ENCODE results near the gene DCP2.
"Not testable (repeated sequence)": the region's sequence is repeated elsewhere in the genome, so short reads cannot be mapped to it uniquely, and the experiment has no call there.

The DCP2 gene

DNA sequence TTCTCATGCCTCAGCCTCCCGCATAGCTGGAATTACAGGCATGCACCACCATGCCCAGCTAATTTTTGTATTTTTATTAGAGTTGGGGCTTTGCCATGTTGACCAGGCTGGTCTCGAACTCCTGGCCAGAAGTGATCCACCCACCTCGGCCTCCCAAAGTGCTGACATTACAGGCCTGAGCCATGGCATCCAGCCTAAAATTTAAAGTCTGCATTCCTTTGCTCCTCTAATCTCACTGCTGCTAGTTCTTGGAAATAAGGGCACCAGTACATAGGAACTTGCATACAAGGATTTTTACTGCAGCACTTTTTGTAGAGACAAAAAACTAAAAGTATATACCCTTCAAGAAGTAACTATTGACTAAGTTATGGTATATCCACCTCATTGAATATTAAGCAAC, 20.0 kb upstream of the DCP2 start:
- Histone ChIP-seq H3K4me2 (ENCODE audit: low read length, poor library complexity, severe bottlenecking) (no peak overlapping the region), H3K4me1 (ENCODE audit: control insufficient read depth, insufficient read depth, low read depth, low read length) (peaks cover 5% of the 10 kb centered on the region), H3K36me3 (ENCODE audit: control insufficient read depth in 1 of 2, insufficient read depth in 2 of 2, low read depth in 1 of 2, low read length in 2 of 2) (no peaks in the 10 kb centered on the region), H2BK15ac (ENCODE audit: low read depth, poor library complexity, severe bottlenecking) (no peak overlapping the region), H2AK5ac (ENCODE audit: low read length, severe bottlenecking) (no peak overlapping the region), H3K14ac (ENCODE audit: low read length in 2 of 2) (no peak overlapping the region), H2BK120ac (ENCODE audit: low read depth, low read length) (no peak overlapping the region), H3K79me1 (replicated peaks; ENCODE audit: low read length, poor library complexity, severe bottlenecking) (no peaks in the 10 kb centered on the region), H4K8ac (ENCODE audit: low read length) (no peak overlapping the region), H3K9me3 (ENCODE audit: control insufficient read depth, low read length) (no peaks in the 10 kb centered on the region), H4K91ac (ENCODE audit: low read length) (no peak overlapping the region), H2BK12ac (ENCODE audit: low read length in 2 of 2) (no peak overlapping the region), H3K27ac (ENCODE audit: low read length, poor library complexity, severe bottlenecking) (no peak overlapping the region), H3K18ac (ENCODE audit: low read depth in 1 of 2, low read length in 2 of 2) (no peak overlapping the region), H3K23ac (ENCODE audit: low read length in 2 of 2) (no peak overlapping the region), H2AFZ (ENCODE audit: low read depth, low read length) (no peak overlapping the region), H3K27me3 (ENCODE audit: control insufficient read depth in 1 of 2, insufficient read depth in 1 of 2, low read length in 2 of 2) (no peaks in the 10 kb centered on the region), H3K4ac (ENCODE audit: low read depth in 1 of 2, low read length in 2 of 2) (no peak overlapping the region), H3K4me3 (ENCODE audit: insufficient read depth in 1 of 2, low read depth in 1 of 2, low read length in 2 of 2) (no peak overlapping the region), H3K9ac (ENCODE audit: low read length) (no peak overlapping the region), H2BK5ac (ENCODE audit: low read depth, low read length, poor library complexity, severe bottlenecking) (no peak overlapping the region)
- no peak for DNase-seq
- 96% methylated on average over 3 of the region's 3 CpGs for WGBS

DNA sequence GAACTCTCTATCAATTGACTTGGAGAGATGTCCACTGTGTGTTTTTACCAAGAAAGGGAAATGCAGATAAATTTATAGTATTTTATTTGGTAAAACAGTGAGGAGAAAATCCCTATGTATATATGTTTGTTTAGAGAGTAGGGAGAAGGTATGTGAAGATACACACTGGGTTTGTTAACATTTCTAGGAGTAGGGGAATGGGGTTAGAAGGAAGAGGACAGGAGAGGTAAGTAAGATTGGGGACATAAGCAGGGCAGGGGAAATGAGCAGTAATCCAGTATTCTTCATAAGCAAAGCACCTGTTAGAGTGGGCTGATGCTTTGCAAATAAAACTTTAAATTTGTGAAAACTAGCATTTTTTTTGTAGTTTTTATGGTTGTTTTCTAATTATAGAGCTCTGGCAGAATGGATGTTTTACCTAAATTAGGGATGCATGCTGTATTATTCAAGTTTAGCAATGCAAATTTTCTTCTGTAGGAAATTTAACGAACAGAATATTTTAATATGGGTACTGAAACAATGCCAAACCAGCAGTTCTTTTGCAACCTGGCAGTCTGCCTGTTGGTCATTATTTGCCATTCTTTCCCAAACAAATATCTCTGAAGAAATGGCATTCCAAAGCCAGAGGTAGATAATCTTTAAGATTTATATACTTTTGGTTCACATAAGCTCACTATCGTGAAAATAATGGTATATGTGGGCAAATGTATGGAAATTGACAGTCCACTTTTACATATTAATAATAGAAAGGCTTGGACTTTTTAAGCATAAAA, 19.4 kb upstream of the DCP2 start:
- Histone ChIP-seq H2BK120ac (ENCODE audit: low read depth, low read length) (no peak overlapping the region), H2AFZ (ENCODE audit: low read depth, low read length) (no peak overlapping the region), H3K27me3 (ENCODE audit: control insufficient read depth in 1 of 2, insufficient read depth in 1 of 2, low read length in 2 of 2) (no peaks in the 10 kb centered on the region), H2BK5ac (ENCODE audit: low read depth, low read length, poor library complexity, severe bottlenecking) (no peak overlapping the region), H3K23ac (ENCODE audit: low read length in 2 of 2) (no peak overlapping the region), H2BK15ac (ENCODE audit: low read depth, poor library complexity, severe bottlenecking) (no peak overlapping the region), H3K9ac (ENCODE audit: low read length) (no peak overlapping the region), H2AK5ac (ENCODE audit: low read length, severe bottlenecking) (no peak overlapping the region), H4K8ac (ENCODE audit: low read length) (no peak overlapping the region), H3K27ac (ENCODE audit: low read length, poor library complexity, severe bottlenecking) (no peak overlapping the region), H3K4ac (ENCODE audit: low read depth in 1 of 2, low read length in 2 of 2) (no peak overlapping the region), H3K9me3 (ENCODE audit: control insufficient read depth, low read length) (no peaks in the 10 kb centered on the region), H3K4me2 (ENCODE audit: low read length, poor library complexity, severe bottlenecking) (no peak overlapping the region), H2BK12ac (ENCODE audit: low read length in 2 of 2) (no peak overlapping the region), H3K4me3 (ENCODE audit: insufficient read depth in 1 of 2, low read depth in 1 of 2, low read length in 2 of 2) (no peak overlapping the region), H3K18ac (ENCODE audit: low read depth in 1 of 2, low read length in 2 of 2) (no peak overlapping the region), H3K4me1 (ENCODE audit: control insufficient read depth, insufficient read depth, low read depth, low read length) (peaks cover 5% of the 10 kb centered on the region), H3K36me3 (ENCODE audit: control insufficient read depth in 1 of 2, insufficient read depth in 2 of 2, low read depth in 1 of 2, low read length in 2 of 2) (no peaks in the 10 kb centered on the region), H3K79me1 (replicated peaks; ENCODE audit: low read length, poor library complexity, severe bottlenecking) (no peaks in the 10 kb centered on the region), H3K14ac (ENCODE audit: low read length in 2 of 2) (no peak overlapping the region), H4K91ac (ENCODE audit: low read length) (no peak overlapping the region)
- WGBS = 100% methylated on average over 1 of the region's 2 CpGs
- DNase-seq = no peak

DNA sequence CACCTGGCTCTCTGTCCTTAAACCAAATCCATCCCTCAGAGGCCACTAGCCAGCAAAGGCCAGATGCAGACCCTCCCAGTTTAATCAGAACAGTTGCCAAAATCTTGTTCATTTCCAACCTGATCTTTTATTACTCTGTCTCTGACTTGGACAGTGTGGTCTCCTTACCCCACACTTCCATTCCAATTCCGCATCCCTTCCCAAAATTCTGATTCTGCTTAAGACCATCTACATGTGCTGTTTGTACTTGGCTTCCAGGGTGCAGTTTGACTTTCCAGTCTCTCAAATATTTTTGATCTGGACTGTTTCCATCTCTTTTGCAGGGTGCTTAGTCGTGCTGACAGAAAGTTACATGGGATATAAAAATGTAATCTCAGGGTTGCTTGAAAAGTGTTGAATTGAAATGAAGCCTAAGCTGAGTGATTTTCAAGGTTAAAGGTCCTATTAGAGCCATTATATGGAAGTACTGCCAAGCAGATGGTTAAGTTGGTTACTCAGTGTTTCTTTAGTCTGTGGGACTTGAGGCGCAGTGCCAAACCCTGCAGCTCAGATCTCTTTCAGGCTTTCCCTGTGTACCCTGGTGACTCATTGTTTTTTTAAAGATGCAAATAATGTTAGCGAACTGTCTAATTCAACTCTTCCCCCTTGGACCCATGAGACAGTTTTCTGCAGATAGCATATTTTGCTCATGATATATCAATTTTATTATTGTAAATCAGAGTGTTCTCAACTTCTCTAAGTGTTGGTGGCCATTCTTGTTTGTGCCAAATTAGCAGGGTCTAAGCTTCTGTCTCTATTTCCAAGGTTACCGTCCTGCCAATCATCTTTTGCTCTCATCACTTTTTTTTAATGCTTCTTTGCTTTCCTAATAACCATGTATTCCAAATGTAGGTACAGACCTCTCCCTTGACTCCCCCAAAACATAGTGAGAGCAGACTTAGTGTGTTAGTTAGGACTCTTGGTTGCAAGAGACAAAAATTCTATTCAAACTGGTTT, 18.2 kb upstream of the DCP2 start:
- Histone ChIP-seq H3K4ac (ENCODE audit: low read depth in 1 of 2, low read length in 2 of 2) (no peak overlapping the region), H2BK12ac (ENCODE audit: low read length in 2 of 2) (no peak overlapping the region), H3K18ac (ENCODE audit: low read depth in 1 of 2, low read length in 2 of 2) (no peak overlapping the region), H3K27me3 (ENCODE audit: control insufficient read depth in 1 of 2, insufficient read depth in 1 of 2, low read length in 2 of 2) (no peaks in the 10 kb centered on the region), H3K36me3 (ENCODE audit: control insufficient read depth in 1 of 2, insufficient read depth in 2 of 2, low read depth in 1 of 2, low read length in 2 of 2) (no peaks in the 10 kb centered on the region), H2AFZ (ENCODE audit: low read depth, low read length) (no peak overlapping the region), H3K79me1 (replicated peaks; ENCODE audit: low read length, poor library complexity, severe bottlenecking) (no peaks in the 10 kb centered on the region), H4K8ac (ENCODE audit: low read length) (no peak overlapping the region), H3K4me3 (ENCODE audit: insufficient read depth in 1 of 2, low read depth in 1 of 2, low read length in 2 of 2) (peak overlapping the region in 1 of 2 experiments; percentile 58), H3K4me1 (ENCODE audit: control insufficient read depth, insufficient read depth, low read depth, low read length) (peaks cover 5% of the 10 kb centered on the region), H3K9me3 (ENCODE audit: control insufficient read depth, low read length) (no peaks in the 10 kb centered on the region), H2BK5ac (ENCODE audit: low read depth, low read length, poor library complexity, severe bottlenecking) (no peak overlapping the region), H3K27ac (ENCODE audit: low read length, poor library complexity, severe bottlenecking) (peak overlapping the region; percentile 56), H3K9ac (ENCODE audit: low read length) (peak overlapping the region; percentile 37), H2AK5ac (ENCODE audit: low read length, severe bottlenecking) (no peak overlapping the region), H4K91ac (ENCODE audit: low read length) (no peak overlapping the region), H3K23ac (ENCODE audit: low read length in 2 of 2) (no peak overlapping the region), H2BK120ac (ENCODE audit: low read depth, low read length) (no peak overlapping the region), H3K14ac (ENCODE audit: low read length in 2 of 2) (no peak overlapping the region), H3K4me2 (ENCODE audit: low read length, poor library complexity, severe bottlenecking) (no peak overlapping the region), H2BK15ac (ENCODE audit: low read depth, poor library complexity, severe bottlenecking) (no peak overlapping the region)
- DNase-seq = peak; percentile 89
- WGBS = 49% methylated on average over 4 of the region's 5 CpGs

DNA sequence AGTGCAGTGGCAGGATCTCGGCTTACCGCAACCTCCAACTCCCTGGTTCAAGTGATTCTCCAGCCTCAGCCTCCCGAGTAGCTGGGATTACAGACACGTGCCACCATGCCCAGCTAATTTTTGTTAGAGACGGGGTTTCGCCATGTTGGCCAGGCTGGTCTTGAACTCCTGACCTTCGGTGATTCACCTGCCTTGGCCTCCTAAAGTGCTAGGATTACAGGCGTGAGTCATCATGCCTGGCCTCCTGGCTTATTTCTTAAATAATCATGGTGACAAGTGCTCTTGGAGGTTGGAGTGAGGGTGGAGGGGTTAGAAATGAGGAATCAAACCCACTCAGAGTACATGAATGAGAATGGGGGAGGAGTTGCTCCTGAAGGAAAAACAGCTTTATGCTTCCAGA, 16.7 kb upstream of the DCP2 start:
- H3K23ac ChIP-seq (ENCODE audit: low read length in 2 of 2); H3K27me3 ChIP-seq (ENCODE audit: control insufficient read depth in 1 of 2, insufficient read depth in 1 of 2, low read length in 2 of 2): not testable (repeated sequence)
- WGBS = 41% methylated on average over 8 of the region's 8 CpGs

More for the DNA sequence above, 16.7 kb upstream of the DCP2 start:
- not testable (repeated sequence) for H2AFZ ChIP-seq (ENCODE audit: low read depth, low read length); H3K14ac ChIP-seq (ENCODE audit: low read length in 2 of 2); H2BK15ac ChIP-seq (ENCODE audit: low read depth, poor library complexity, severe bottlenecking); H3K4me2 ChIP-seq (ENCODE audit: low read length, poor library complexity, severe bottlenecking); H4K91ac ChIP-seq (ENCODE audit: low read length); H3K79me1 ChIP-seq (replicated peaks; ENCODE audit: low read length, poor library complexity, severe bottlenecking); H2AK5ac ChIP-seq (ENCODE audit: low read length, severe bottlenecking); H3K4me3 ChIP-seq (ENCODE audit: insufficient read depth in 1 of 2, low read depth in 1 of 2, low read length in 2 of 2); H3K4ac ChIP-seq (ENCODE audit: low read depth in 1 of 2, low read length in 2 of 2); H3K27ac ChIP-seq (ENCODE audit: low read length, poor library complexity, severe bottlenecking); H2BK120ac ChIP-seq (ENCODE audit: low read depth, low read length); H3K9ac ChIP-seq (ENCODE audit: low read length); H2BK5ac ChIP-seq (ENCODE audit: low read depth, low read length, poor library complexity, severe bottlenecking); H2BK12ac ChIP-seq (ENCODE audit: low read length in 2 of 2); H3K4me1 ChIP-seq (ENCODE audit: control insufficient read depth, insufficient read depth, low read depth, low read length); H4K8ac ChIP-seq (ENCODE audit: low read length); H3K9me3 ChIP-seq (ENCODE audit: control insufficient read depth, low read length); H3K36me3 ChIP-seq (ENCODE audit: control insufficient read depth in 1 of 2, insufficient read depth in 2 of 2, low read depth in 1 of 2, low read length in 2 of 2)
- peak; percentile 83 for DNase-seq
- peak overlapping the region in 1 of 2 experiments; percentile 2 for H3K18ac ChIP-seq (ENCODE audit: low read depth in 1 of 2, low read length in 2 of 2)
